GM21576 (cell line): ENCODE results near the gene MAP3K4.
"Not testable (repeated sequence)": the region's sequence is repeated elsewhere in the genome, so short reads cannot be mapped to it uniquely, and the experiment has no call there.

ENCODE experiments used
- ATAC-seq: cut with Tn5 transposase; IDR thresholded peaks from one replicate; pipeline ENCODE4 v1.9.1; 2021; ENCODE audit warnings: mild to moderate bottlenecking, moderate library complexity; ENCODE audit not compliant: unreplicated experiment

The MAP3K4 gene

GRCh38 chr6:161117308-161117707 is 125.7 kb downstream of the MAP3K4 start:
- ATAC-seq, result no peak

GRCh38 chr6:161117942-161118341 is 126.4 kb downstream of the MAP3K4 start:
- ATAC-seq, result no peak

GRCh38 chr6:161123319-161123718 is 131.8 kb downstream of the MAP3K4 start:
- ATAC-seq, result not testable (repeated sequence)

GRCh38 chr6:161125591-161125990 is 134.0 kb downstream of the MAP3K4 start:
- ATAC-seq, result no peak

- ATAC-seq, result no peak
Observed at GRCh38 chr6:161127071-161127740, 135.6 kb downstream of the MAP3K4 start.

- no peak for ATAC-seq
Observed at GRCh38 chr6:161128230-161128629, 136.7 kb downstream of the MAP3K4 start.

- no peak for ATAC-seq
Observed at GRCh38 chr6:161128680-161129196, 137.2 kb downstream of the MAP3K4 start.

- ATAC-seq, result no peak
Observed at GRCh38 chr6:161130541-161130940, 139.0 kb downstream of the MAP3K4 start.

- ATAC-seq, result no peak
Observed at GRCh38 chr6:161130967-161131766, 139.6 kb downstream of the MAP3K4 start.

- ATAC-seq, result no peak
Observed at GRCh38 chr6:161132384-161132783, 140.8 kb downstream of the MAP3K4 start.

GRCh38 chr6:161133963-161134362 is 142.4 kb downstream of the MAP3K4 start:
- ATAC-seq, result no peak

GRCh38 chr6:161134550-161135298 is 143.2 kb downstream of the MAP3K4 start:
- ATAC-seq, result no peak

- no peak for ATAC-seq
Observed at GRCh38 chr6:161135695-161136591, 144.4 kb downstream of the MAP3K4 start.

GRCh38 chr6:161136655-161137054 is 145.1 kb downstream of the MAP3K4 start:
- ATAC-seq, result no peak

- no peak for ATAC-seq
Observed at GRCh38 chr6:161137320-161137719, 145.8 kb downstream of the MAP3K4 start.

- ATAC-seq, result no peak
Observed at GRCh38 chr6:161137839-161138542, 146.4 kb downstream of the MAP3K4 start.

- no peak for ATAC-seq
Observed at GRCh38 chr6:161138543-161139303, 147.2 kb downstream of the MAP3K4 start.

- ATAC-seq, result no peak
Observed at GRCh38 chr6:161139304-161139765, 147.8 kb downstream of the MAP3K4 start.
